Fibroblast of villous mesenchyme (primary cell): ENCODE measurements around the gene CTNNA3. TPM values are rescaled to one million over a fixed set of nuclear protein-coding genes. Genes with fewer than 3 reads are reported as not detected.

Experiments used
- DNase-seq: peaks from one replicate; pipeline ENCODE4 v3.0.0-alpha.2; 2010; ENCODE audit warnings: low read depth
- H3K4me3 ChIP-seq: 2 replicates; pipeline ENCODE4 v1.5.1; 2011; ENCODE audit warnings: low read depth, mild to moderate bottlenecking, low read length
- CTCF ChIP-seq: IDR thresholded peaks from 2 replicates; pipeline ENCODE4 v1.5.1; 2012; ENCODE audit warnings: low read depth, mild to moderate bottlenecking, low read length; ENCODE audit not compliant: insufficient read depth
- total RNA-seq: library from RNA; depleted of rRNA; stranded (reverse); fragments of >200 nt; gene quantifications from 2 replicates; pipeline ENCODE4 v1.2.3, GENCODE V29; 2012

The CTNNA3 gene
- total RNA-seq, 1 donor = not detected

- H3K4me3 ChIP-seq = no peak overlapping the region
- no peak for TF ChIP-seq CTCF
- peak; percentile 18 for DNase-seq
These were observed 868.6 kb downstream of the CTNNA3 start for GRCh38 chr10:66827353-66827752.

GRCh38 chr10:66823301-66823700 is 872.7 kb downstream of the CTNNA3 start:
- H3K4me3 ChIP-seq = no peak overlapping the region
- DNase-seq = no peak
- no peak for TF ChIP-seq CTCF

GRCh38 chr10:66822801-66823200 is 873.2 kb downstream of the CTNNA3 start:
- no peak for TF ChIP-seq CTCF
- DNase-seq = no peak
- no peak overlapping the region for H3K4me3 ChIP-seq

- H3K4me3 ChIP-seq = no peak overlapping the region
- no peak for TF ChIP-seq CTCF
- DNase-seq = no peak
These were observed 876.3 kb downstream of the CTNNA3 start for GRCh38 chr10:66819691-66820090.

- DNase-seq = no peak
- no peak for TF ChIP-seq CTCF
- H3K4me3 ChIP-seq = no peak overlapping the region
These were observed 882.9 kb downstream of the CTNNA3 start for GRCh38 chr10:66813122-66813521.

- TF ChIP-seq CTCF = no peak
- no peak overlapping the region for H3K4me3 ChIP-seq
- DNase-seq = no peak
These were observed 884.8 kb downstream of the CTNNA3 start for GRCh38 chr10:66811211-66811610.

- no peak overlapping the region for H3K4me3 ChIP-seq
- DNase-seq = no peak
- no peak for TF ChIP-seq CTCF
These were observed 886.6 kb downstream of the CTNNA3 start for GRCh38 chr10:66809402-66809801.
